GM19324 (cell line): ENCODE data around the gene PRKN.

Experiments
- ATAC-seq: cut with Tn5 transposase; IDR thresholded peaks from one replicate; pipeline ENCODE4 v1.9.1; 2021; ENCODE audit warnings: mild to moderate bottlenecking, moderate library complexity; ENCODE audit not compliant: unreplicated experiment, low FRiP score

PRKN gene

GRCh38 chr6:162343198-162343935 is 384.2 kb downstream of the PRKN start:
- no peak for ATAC-seq

DNA sequence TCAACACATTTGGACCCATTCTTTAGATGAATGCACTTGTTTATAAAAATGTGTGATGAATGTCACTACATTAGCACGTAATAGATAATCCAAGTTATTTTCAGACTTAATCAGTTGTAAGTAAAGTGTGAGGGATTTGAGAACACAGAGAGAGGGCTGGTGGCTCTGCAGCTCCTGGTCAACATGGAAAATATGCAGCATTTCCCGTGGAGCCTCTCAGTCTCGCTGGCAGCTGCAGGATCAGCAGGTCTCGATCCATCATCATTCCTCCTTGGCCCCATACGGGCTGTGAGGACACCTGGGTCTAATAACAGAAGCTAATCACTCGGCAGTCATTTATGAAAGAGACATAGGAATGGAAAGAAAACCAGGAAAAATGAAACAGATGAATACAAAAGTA is 390.2 kb downstream of the PRKN start:
- ATAC-seq: no peak

- ATAC-seq: no peak
Observed at GRCh38 chr6:162336359-162336758, 391.2 kb downstream of the PRKN start.

- ATAC-seq: no peak
Observed at GRCh38 chr6:162332365-162332764, 395.2 kb downstream of the PRKN start.

GRCh38 chr6:162331911-162332310 is 395.7 kb downstream of the PRKN start:
- ATAC-seq: no peak

- no peak for ATAC-seq
Observed at GRCh38 chr6:162325826-162326225, 401.7 kb downstream of the PRKN start.

GRCh38 chr6:162325051-162325450 is 402.5 kb downstream of the PRKN start:
- no peak for ATAC-seq

- ATAC-seq: no peak
Observed at GRCh38 chr6:162315291-162315690, 412.3 kb downstream of the PRKN start.

GRCh38 chr6:162313922-162314660 is 413.5 kb downstream of the PRKN start:
- ATAC-seq: no peak

DNA sequence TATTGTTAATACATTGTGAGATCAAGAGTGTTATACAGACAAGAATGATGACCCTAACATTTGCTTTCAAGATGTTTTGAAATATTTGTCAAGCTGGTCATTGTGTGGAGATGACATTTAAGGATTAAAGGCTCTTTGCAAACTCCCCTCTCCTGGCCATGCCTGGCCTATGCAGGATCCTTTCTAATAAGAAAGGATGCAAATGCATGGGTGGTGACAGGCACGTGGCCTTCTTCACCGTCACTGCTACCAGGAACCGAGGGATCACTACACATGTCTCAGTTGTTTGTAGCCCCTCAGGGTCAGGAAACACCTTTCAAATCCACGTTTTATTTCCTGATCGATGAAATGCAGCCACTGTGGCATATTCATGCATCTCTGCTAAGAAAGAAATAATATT is 419.7 kb downstream of the PRKN start:
- no peak for ATAC-seq

GRCh38 chr6:162306616-162307015 is 420.9 kb downstream of the PRKN start:
- ATAC-seq: no peak

DNA sequence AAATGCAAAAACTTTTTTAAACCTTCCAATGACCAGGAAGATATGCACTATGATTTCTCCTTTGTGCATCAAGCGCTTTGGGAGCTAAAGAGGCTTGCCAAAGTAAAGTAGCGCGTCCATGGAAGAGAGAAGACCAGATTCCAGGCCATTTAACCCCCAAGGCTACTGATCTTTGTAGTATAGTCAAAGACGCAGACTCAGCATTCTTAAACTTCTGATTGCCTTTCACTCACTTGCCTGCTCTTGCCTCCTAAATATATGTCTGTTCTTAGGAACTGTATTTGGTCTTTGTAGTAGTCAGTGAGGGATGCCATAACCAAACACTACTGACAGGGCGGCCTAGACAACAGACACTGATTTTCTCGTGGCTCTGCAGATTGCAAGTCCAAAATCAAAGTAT is 426.4 kb downstream of the PRKN start:
- ATAC-seq: no peak

DNA sequence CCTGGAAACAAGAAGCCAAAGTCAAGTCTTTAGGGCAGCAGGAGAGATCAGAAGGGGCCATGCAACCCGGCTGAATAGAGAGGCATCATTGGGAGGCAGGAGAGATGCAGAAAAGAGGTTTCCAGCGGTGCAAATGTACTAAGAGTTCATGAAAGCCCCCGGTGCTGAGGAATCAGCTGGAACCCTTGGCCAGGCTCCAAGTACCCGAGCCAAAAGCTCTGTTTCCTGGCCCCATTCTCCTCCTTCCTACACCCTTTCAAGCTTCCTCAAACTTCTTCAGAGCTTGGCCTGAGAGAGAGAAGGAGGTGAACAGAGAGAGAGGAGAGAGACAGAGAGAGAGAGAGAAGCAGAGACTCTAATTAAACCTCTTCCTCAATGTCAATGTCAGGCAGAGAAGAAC is 433.5 kb downstream of the PRKN start:
- no peak for ATAC-seq

- no peak for ATAC-seq
Observed at GRCh38 chr6:162292915-162293314, 434.7 kb downstream of the PRKN start.

- no peak for ATAC-seq
Observed at GRCh38 chr6:162290846-162291465, 436.6 kb downstream of the PRKN start.

DNA sequence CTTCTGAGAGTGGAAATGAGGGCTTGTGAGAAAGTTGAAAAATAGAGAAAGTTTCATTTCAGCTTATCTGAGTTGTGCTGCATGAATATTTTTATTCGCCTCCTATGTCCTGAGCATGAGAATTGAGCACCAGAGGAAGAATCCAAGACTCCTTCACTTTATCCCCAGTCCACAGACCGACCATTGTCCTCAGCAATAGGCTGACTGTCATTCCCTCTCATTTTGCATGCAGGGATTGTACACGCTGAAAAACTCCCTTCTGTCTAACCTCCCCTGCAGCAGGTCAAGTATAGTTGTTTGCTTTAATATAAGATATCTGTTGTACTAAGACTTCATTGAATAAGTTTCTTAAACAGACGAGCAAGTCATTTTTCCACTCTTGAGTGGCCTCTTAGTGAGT is 437.6 kb downstream of the PRKN start:
- ATAC-seq: no peak

GRCh38 chr6:162273986-162274385 is 453.6 kb downstream of the PRKN start:
- ATAC-seq: no peak

- ATAC-seq: no peak
Observed at GRCh38 chr6:162271922-162272321, 455.6 kb downstream of the PRKN start.

DNA sequence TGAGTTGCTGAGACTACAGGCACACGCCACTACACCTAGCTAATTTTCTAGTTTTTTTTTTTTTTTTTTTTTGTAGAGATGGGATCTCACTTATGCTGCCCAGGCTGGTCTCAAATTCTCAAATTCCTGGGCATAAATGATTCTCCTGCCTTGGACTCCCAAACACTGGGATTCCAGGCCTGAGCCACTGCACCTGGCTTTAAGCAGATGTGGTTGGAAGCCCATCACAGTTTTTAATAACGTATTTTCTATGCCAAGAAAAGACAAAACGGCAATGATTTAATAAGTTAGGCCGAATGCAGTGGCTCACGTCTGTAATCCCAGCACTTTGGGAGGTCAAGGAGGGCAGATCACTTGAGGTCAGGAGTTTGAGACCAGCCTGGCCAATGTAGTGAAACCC is 456.6 kb downstream of the PRKN start:
- no peak for ATAC-seq

DNA sequence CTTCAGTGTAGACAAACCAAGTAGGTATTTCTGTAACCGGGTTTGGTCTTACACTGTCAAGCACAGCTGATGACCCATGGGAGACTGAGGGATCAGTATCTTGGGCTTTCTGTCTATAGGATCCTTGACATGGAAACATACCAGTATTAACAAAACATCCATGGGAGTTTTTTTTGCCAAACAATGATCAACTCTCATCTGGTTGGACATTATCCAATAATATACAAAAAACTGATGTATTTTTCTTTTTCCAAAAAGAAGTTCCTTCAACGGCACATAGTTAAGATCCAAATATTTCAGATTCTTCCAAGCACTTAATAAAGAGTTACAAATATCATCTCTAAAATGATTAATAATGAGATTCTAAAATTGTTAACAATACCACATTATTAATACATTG is 459.9 kb downstream of the PRKN start:
- ATAC-seq: no peak

DNA sequence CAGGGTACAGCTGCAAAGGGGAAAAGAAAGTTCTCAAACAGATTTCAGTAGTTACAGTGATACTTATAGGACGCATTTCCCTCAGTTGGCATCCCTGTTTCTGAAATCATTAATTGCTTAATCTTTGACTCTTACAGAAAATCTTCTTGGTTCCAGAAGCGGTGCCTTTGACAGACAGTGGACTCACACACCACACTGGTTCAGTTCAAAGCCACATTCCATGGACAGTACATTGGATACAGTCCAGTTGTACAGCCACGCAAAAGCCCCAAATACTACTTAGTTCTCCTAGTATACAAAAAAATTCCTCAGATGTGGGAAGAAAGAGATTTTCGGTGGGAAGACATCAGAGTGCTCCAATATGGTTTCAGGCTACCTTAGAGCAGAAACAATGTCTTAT is 460.4 kb downstream of the PRKN start:
- no peak for ATAC-seq

DNA sequence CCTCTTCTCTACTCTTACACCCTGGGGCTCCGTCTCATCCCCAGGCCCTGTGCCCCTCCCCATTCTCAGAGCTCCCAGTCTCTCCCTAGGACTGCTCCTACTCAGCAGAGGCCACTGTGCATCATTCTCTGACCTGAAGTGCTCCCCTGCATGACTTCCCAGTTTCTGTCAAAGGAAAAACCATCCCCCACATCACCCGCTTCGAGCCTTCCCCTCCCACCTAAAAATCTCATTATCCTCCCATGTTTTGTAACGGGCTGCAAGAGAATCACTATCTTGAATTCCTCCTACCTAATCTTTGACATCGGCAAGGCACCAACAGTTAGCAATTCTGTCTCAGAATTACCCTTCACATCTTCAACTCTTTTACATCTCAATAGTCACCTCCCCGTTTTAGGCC is 463.0 kb downstream of the PRKN start:
- ATAC-seq: no peak
